Measurements from ENCODE around the gene GRIA3. TPM values are rescaled to one million over a fixed set of nuclear protein-coding genes. Genes with fewer than 3 reads are reported as not detected.
"Not testable (repeated sequence)": the region's sequence is repeated elsewhere in the genome, so short reads cannot be mapped to it uniquely, and the experiment has no call there.

Gene GRIA3
- polyA plus RNA-seq, 3 donors: 2.1 to 2.7 (median 2.3) TPM

- DNase-seq (ENCODE audit: extremely low read depth in 1 of 11, low read depth in 9 of 11, low spot score in 4 of 11): no peak
These were observed 240.5 kb downstream of the GRIA3 start for GRCh38 chrX:123424546-123424945.

GRCh38 chrX:123425471-123425870, 241.4 kb downstream of the GRIA3 start:
- DNase-seq (ENCODE audit: extremely low read depth in 1 of 11, low read depth in 9 of 11, low spot score in 4 of 11): no peak

GRCh38 chrX:123425904-123426303, 241.8 kb downstream of the GRIA3 start:
- no peak for DNase-seq (ENCODE audit: extremely low read depth in 1 of 11, low read depth in 9 of 11, low spot score in 4 of 11)

GRCh38 chrX:123432361-123433150, 248.5 kb downstream of the GRIA3 start:
- DNase-seq (ENCODE audit: extremely low read depth in 1 of 11, low read depth in 9 of 11, low spot score in 4 of 11): peak in 1 of 11 donors; percentile 9

GRCh38 chrX:123436512-123437136, 252.5 kb downstream of the GRIA3 start:
- DNase-seq (ENCODE audit: extremely low read depth in 1 of 11, low read depth in 9 of 11, low spot score in 4 of 11): peak in 2 of 11 donors; percentile 9 to 11

- not testable (repeated sequence) for DNase-seq (ENCODE audit: extremely low read depth in 1 of 11, low read depth in 9 of 11, low spot score in 4 of 11)
These were observed 255.8 kb downstream of the GRIA3 start for GRCh38 chrX:123439926-123440325.

- DNase-seq (ENCODE audit: extremely low read depth in 1 of 11, low read depth in 9 of 11, low spot score in 4 of 11): no peak
These were observed 258.7 kb downstream of the GRIA3 start for GRCh38 chrX:123442764-123443163.

- no peak for DNase-seq (ENCODE audit: extremely low read depth in 1 of 11, low read depth in 9 of 11, low spot score in 4 of 11)
These were observed 263.4 kb downstream of the GRIA3 start for GRCh38 chrX:123447506-123447905.

GRCh38 chrX:123449335-123449734, 265.3 kb downstream of the GRIA3 start:
- no peak for DNase-seq (ENCODE audit: extremely low read depth in 1 of 11, low read depth in 9 of 11, low spot score in 4 of 11)

- DNase-seq (ENCODE audit: extremely low read depth in 1 of 11, low read depth in 9 of 11, low spot score in 4 of 11): peak in 3 of 11 donors; percentile 3 to 11 (median 4)
These were observed 266.1 kb downstream of the GRIA3 start for GRCh38 chrX:123450222-123450621.

- DNase-seq (ENCODE audit: extremely low read depth in 1 of 11, low read depth in 9 of 11, low spot score in 4 of 11): no peak
These were observed 270.8 kb downstream of the GRIA3 start for GRCh38 chrX:123454712-123455431.

- no peak for DNase-seq (ENCODE audit: extremely low read depth in 1 of 11, low read depth in 9 of 11, low spot score in 4 of 11)
These were observed 271.6 kb downstream of the GRIA3 start for GRCh38 chrX:123455693-123456092.

GRCh38 chrX:123464709-123465108, 280.6 kb downstream of the GRIA3 start:
- DNase-seq (ENCODE audit: extremely low read depth in 1 of 11, low read depth in 9 of 11, low spot score in 4 of 11): no peak

- DNase-seq (ENCODE audit: extremely low read depth in 1 of 11, low read depth in 9 of 11, low spot score in 4 of 11): no peak
These were observed 284.4 kb downstream of the GRIA3 start for GRCh38 chrX:123468481-123468880.

- no peak for DNase-seq (ENCODE audit: extremely low read depth in 1 of 11, low read depth in 9 of 11, low spot score in 4 of 11)
These were observed 291.1 kb downstream of the GRIA3 start for GRCh38 chrX:123475068-123475724.

GRCh38 chrX:123476611-123477219, 292.6 kb downstream of the GRIA3 start:
- no peak for DNase-seq (ENCODE audit: extremely low read depth in 1 of 11, low read depth in 9 of 11, low spot score in 4 of 11)

- no peak for DNase-seq (ENCODE audit: extremely low read depth in 1 of 11, low read depth in 9 of 11, low spot score in 4 of 11)
These were observed 293.6 kb downstream of the GRIA3 start for GRCh38 chrX:123477673-123478072.

- DNase-seq (ENCODE audit: extremely low read depth in 1 of 11, low read depth in 9 of 11, low spot score in 4 of 11): no peak
These were observed 298.1 kb downstream of the GRIA3 start for GRCh38 chrX:123481913-123482851.

All from renal cortex interstitium (tissue), 11 donors.